Sigmoid colon (tissue), 7 donors: ENCODE measurements around the gene ARMH3. TPM values are rescaled to one million over a fixed set of nuclear protein-coding genes. Genes with fewer than 3 reads are reported as not detected.

Experiments used
- DNase-seq: peaks from one replicate; pipeline ENCODE4 v3.0.0-alpha.2; 2019
- H3K27ac ChIP-seq, 4 donors: fragments of 200-600 bp; sonication (generic); one replicate each; pipeline ENCODE4 v1.5.1; 2016 to 2019; ENCODE audit warnings: mild to moderate bottlenecking in 1 of 4
- H3K27me3 ChIP-seq, 3 donors: fragments of 200-600 bp; sonication (generic); one replicate each; pipeline ENCODE4 v1.5.1; 2019; ENCODE audit warnings: mild to moderate bottlenecking in 1 of 3
- H3K36me3 ChIP-seq, 4 donors: fragments of 200-600 bp; sonication (generic); one replicate each; pipeline ENCODE4 v1.5.1; 2016 to 2019
- H3K4me1 ChIP-seq, 4 donors: fragments of 200-600 bp; sonication (generic); one replicate each; pipeline ENCODE4 v1.5.1; 2017 to 2019
- H3K4me3 ChIP-seq, 4 donors: fragments of 200-600 bp; sonication (generic); one replicate each; pipeline ENCODE4 v1.5.1; 2017 to 2019; ENCODE audit warnings: mild to moderate bottlenecking in 2 of 4, moderate library complexity in 1 of 4
- H3K9me3 ChIP-seq, 4 donors: fragments of 200-600 bp in 3 of 4; sonication (generic) in 3 of 4; one replicate each; pipeline versions ENCODE4 v1.5.1 to v1.6.1; 2013 to 2019
- EP300 ChIP-seq, 4 donors: sonication (generic); formaldehyde crosslinking; IDR thresholded peaks; one replicate each; pipeline ENCODE4 v1.6.1; 2017; ENCODE audit warnings: antibody characterized with exemption in 4 of 4
- POLR2A ChIP-seq, 2 donors: fragments of 450-650 bp; IDR thresholded peaks; one replicate each; pipeline ENCODE4 v1.6.1; 2016; ENCODE audit warnings: antibody characterized with exemption in 2 of 2, mild to moderate bottlenecking in 2 of 2, moderate library complexity in 2 of 2
- POLR2AphosphoS5 ChIP-seq, 4 donors: sonication (generic); formaldehyde crosslinking; IDR thresholded peaks; one replicate each; pipeline ENCODE4 v1.6.1; 2017; ENCODE audit warnings: antibody characterized with exemption in 4 of 4
- whole genome bisulfite sequencing, 2 donors: extraction: QIAGEN DNeasy Blood & Tissue Kit; methylation state at CpG; one replicate each; pipeline ENCODE4 v1.1.7; 2013; 5-methylcytosine and 5-hydroxymethylcytosine counted together
- intact Hi-C: fragments of 100-400 bp; cut with DNase I; formaldehyde crosslinking; loops from one replicate; pipeline ENCODE4 v1.15.1; 2023
- polyA plus RNA-seq, 3 donors: library from polyadenylated mRNA; stranded (reverse); fragments of 200-250 nt; gene quantifications; one replicate each; pipeline ENCODE4 v1.2.3, GENCODE V29; 2013
- small RNA-seq, 3 donors: library from RNA; depleted of rRNA; stranded (forward); fragments of <200 nt; gene quantifications; one replicate each; pipeline ENCODE3, GENCODE V24; 2016
- total RNA-seq, 4 donors: library from RNA; depleted of rRNA; stranded (reverse); fragments of >200 nt; gene quantifications; one replicate each; pipeline ENCODE4 v1.1.0, GENCODE V29; 2016
- TF ChIP-seq, protein P1 (sequence below), 4 experiments: fragments of 450-650 bp in 3 of 4; fragments of 200-600 bp in 1 of 4; IDR thresholded peaks; one replicate each; pipeline ENCODE4 v1.5.1; 2016 to 2019; ENCODE audit warnings: antibody characterized with exemption in 4 of 4, mild to moderate bottlenecking in 3 of 4, moderate library complexity in 2 of 4
- donor health status: healthy with polysubstance abuse.
- donor health status: Bipolar disorder and iron deficiency.
- donor health status: healthy.

Gene ARMH3
- total and polyA plus RNA-seq, 7 donors, result 17.4 to 23.2 (median 19.1) TPM

DNA sequence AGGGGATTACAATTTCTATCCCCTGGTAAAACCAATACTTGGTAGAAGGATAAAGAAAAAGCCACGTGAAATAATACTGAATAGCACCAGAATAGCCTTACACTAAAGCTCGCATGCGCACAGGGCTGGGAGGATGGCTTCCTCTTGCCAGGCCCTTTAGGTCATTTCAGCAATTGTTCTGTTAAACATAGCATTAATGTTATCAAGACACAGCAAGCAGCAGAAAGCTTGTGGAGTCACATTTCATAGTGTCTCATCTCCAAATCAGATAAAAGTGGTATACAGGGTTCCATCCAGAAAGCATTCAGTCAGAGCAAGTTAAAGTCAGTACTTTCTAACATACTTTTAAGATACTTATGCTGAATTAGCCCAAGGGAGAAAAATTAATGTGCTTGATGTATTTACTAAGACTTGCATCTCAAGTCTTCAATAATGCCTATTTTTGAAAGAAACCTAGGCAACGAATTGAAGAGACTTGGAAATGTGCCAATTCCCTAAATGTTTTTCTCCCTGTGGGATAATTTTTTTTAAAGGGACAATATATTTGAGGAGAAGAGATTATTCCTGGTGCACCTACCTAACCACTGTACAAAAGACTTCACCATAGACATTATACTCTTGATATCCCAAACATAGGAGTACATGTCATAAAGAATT, 258.4 kb downstream of the ARMH3 start:
- no peak for DNase-seq
- Histone ChIP-seq H3K27ac (no peak overlapping the region), H3K27me3 (no peaks in the 10 kb centered on the region), H3K36me3 (peaks cover 55 to 100% (median 79%) of the 10 kb centered on the region in 4 donors), H3K9me3 (no peaks in the 10 kb centered on the region), H3K4me1 (peaks cover 0 to 3% (median 0%) of the 10 kb centered on the region in 4 donors), H3K4me3 (no peak overlapping the region)
- 79 to 85% methylated on average over 4 of the region's 4 CpGs for WGBS, 2 donors
- intact Hi-C loops, result no loop called here
- no peak for TF ChIP-seq POLR2A (IDR thresholded peaks at IDR 0.05)
- TF ChIP-seq, protein P1, sequence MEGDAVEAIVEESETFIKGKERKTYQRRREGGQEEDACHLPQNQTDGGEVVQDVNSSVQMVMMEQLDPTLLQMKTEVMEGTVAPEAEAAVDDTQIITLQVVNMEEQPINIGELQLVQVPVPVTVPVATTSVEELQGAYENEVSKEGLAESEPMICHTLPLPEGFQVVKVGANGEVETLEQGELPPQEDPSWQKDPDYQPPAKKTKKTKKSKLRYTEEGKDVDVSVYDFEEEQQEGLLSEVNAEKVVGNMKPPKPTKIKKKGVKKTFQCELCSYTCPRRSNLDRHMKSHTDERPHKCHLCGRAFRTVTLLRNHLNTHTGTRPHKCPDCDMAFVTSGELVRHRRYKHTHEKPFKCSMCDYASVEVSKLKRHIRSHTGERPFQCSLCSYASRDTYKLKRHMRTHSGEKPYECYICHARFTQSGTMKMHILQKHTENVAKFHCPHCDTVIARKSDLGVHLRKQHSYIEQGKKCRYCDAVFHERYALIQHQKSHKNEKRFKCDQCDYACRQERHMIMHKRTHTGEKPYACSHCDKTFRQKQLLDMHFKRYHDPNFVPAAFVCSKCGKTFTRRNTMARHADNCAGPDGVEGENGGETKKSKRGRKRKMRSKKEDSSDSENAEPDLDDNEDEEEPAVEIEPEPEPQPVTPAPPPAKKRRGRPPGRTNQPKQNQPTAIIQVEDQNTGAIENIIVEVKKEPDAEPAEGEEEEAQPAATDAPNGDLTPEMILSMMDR (IDR thresholded peaks at IDR 0.05), result no peak
- TF ChIP-seq POLR2AphosphoS5 (IDR thresholded peaks at IDR 0.05), result no peak
- no peak for TF ChIP-seq EP300 (IDR thresholded peaks at IDR 0.05)

Small RNAs within 50 kb of the gene (small RNA-seq; reads per million reads assigned to genes)
- 0 reads per million in 3 donors for gene AL500527.1
- gene AL500527.2, result 0 reads per million in 3 donors
- 0 reads per million in 3 donors for gene RF00017
- gene RF00019, result 0 reads per million in 3 donors

Other genes with a start within 250 kb of the ARMH3 start
- gene OGA, start 237.7 kb downstream of the ARMH3 start, total RNA-seq, result 100 to 1,000 TPM; 124 to 143 (median 140) TPM
- 10 to 100 TPM; 15.7 to 60.5 (median 23.4) TPM for gene OGA, start 237.7 kb downstream of the ARMH3 start, polyA plus RNA-seq
- gene KCNIP2, start 212.4 kb downstream of the ARMH3 start, total RNA-seq, result 1 to 10 TPM; 1.8 to 7.1 (median 2.6) TPM
- 1 to 10 TPM in 1 of 3 donors, not detected in 2; 3.3 TPM for gene KCNIP2, start 212.4 kb downstream of the ARMH3 start, polyA plus RNA-seq
- 10 to 100 TPM; 12.5 to 18.9 (median 17.2) TPM for gene HPS6, start 9.2 kb upstream of the ARMH3 start, total RNA-seq
- gene HPS6, start 9.2 kb upstream of the ARMH3 start, polyA plus RNA-seq, result 10 to 100 TPM in 2 of 3 donors, 1 to 10 TPM in 1; 9.0 to 13.4 (median 11.6) TPM
- gene LDB1, start 64.2 kb upstream of the ARMH3 start, total RNA-seq, result 10 to 100 TPM; 62.1 to 88.4 (median 76.4) TPM
- 10 to 100 TPM; 10.4 to 34.0 (median 15.6) TPM for gene LDB1, start 64.2 kb upstream of the ARMH3 start, polyA plus RNA-seq
- 10 to 100 TPM; 11.0 to 39.9 (median 13.0) TPM for gene PPRC1, start 76.9 kb upstream of the ARMH3 start, total RNA-seq
- 10 to 100 TPM in 1 of 3 donors, 1 to 10 TPM in 2; 4.2 to 22.2 (median 4.2) TPM for gene PPRC1, start 76.9 kb upstream of the ARMH3 start, polyA plus RNA-seq
- 10 to 100 TPM; 30.2 to 50.0 (median 44.8) TPM for gene NOLC1, start 96.2 kb upstream of the ARMH3 start, total RNA-seq
- 10 to 100 TPM; 14.4 to 51.4 (median 20.1) TPM for gene NOLC1, start 96.2 kb upstream of the ARMH3 start, polyA plus RNA-seq
- under 1 TPM in 1 of 4 donors, not detected in 3; 0.71 TPM for gene ELOVL3, start 170.1 kb upstream of the ARMH3 start, total RNA-seq
- under 1 TPM in 1 of 3 donors, not detected in 2; 0.45 TPM for gene ELOVL3, start 170.1 kb upstream of the ARMH3 start, polyA plus RNA-seq
- not detected for gene PITX3, start 185.3 kb upstream of the ARMH3 start, total RNA-seq
- not detected for gene PITX3, start 185.3 kb upstream of the ARMH3 start, polyA plus RNA-seq
- 10 to 100 TPM; 18.1 to 38.2 (median 21.4) TPM for gene GBF1, start 189.4 kb upstream of the ARMH3 start, total RNA-seq
- 10 to 100 TPM in 2 of 3 donors, 1 to 10 TPM in 1; 8.4 to 28.7 (median 14.8) TPM for gene GBF1, start 189.4 kb upstream of the ARMH3 start, polyA plus RNA-seq